Measurements from ENCODE around the gene C1QTNF12. TPM values are rescaled to one million over a fixed set of nuclear protein-coding genes. Genes with fewer than 3 reads are reported as not detected.

The C1QTNF12 gene
- total RNA-seq, 2 experiments from 2014 or later, result 1.8 to 2.2 TPM

- Mint-ChIP-seq H3K27me3 (ENCODE audit: low read depth) (no peaks in the 10 kb centered on the region), H3K36me3 (ENCODE audit: low read depth) (peaks cover 35% of the 10 kb centered on the region), H3K27ac (no peak overlapping the region), H3K4me1 (ENCODE audit: low read depth) (peaks cover 28% of the 10 kb centered on the region), H3K9me3 (ENCODE audit: insufficient read depth) (no peaks in the 10 kb centered on the region), H3K4me3 (no peak overlapping the region)
- ATAC-seq, result no peak
- ChIA-PET CTCF (interaction anchor here (1.7 kb wide), 1 partner anchor 95 kb away, joined by 5 read pairs; no protein-coding TSS in a partner anchor), POLR2A (no interaction called here)
- DNase-seq, result no peak
Measured at GRCh38 chr1:1217621-1218523, 28.6 kb downstream of the C1QTNF12 start.

GRCh38 chr1:1216770-1217620, 29.5 kb downstream of the C1QTNF12 start:
- POLR2A ChIA-PET, result interaction anchor here (0.7 kb wide), 1 partner anchor 47 kb away, joined by 3 read pairs; no protein-coding TSS in a partner anchor
- Mint-ChIP-seq H3K36me3 (ENCODE audit: low read depth) (peaks cover 30% of the 10 kb centered on the region), H3K4me1 (ENCODE audit: low read depth) (peaks cover 34% of the 10 kb centered on the region), H3K27me3 (ENCODE audit: low read depth) (no peaks in the 10 kb centered on the region), H3K27ac (peak overlapping the region; percentile 74), H3K9me3 (ENCODE audit: insufficient read depth) (no peaks in the 10 kb centered on the region), H3K4me3 (no peak overlapping the region)
- DNase-seq (no peak), ATAC-seq (no peak)
- CTCF ChIA-PET, result no interaction called here

- H3K9me3 Mint-ChIP-seq (ENCODE audit: insufficient read depth), result no peaks in the 10 kb centered on the region
- no peak overlapping the region for H3K4me3 Mint-ChIP-seq
- ChIA-PET POLR2A (interaction anchor here (0.7 to 1.5 kb wide), 2 partner anchors 15 to 48 kb away, joined by 3 read pairs; no protein-coding TSS in a partner anchor), CTCF (interaction anchor here (1.0 to 2.1 kb wide), 4 partner anchors 21 to 94 kb away, joined by 3 to 9 read pairs (median 3); no protein-coding TSS in a partner anchor)
- ATAC-seq (no peak), DNase-seq (no peak)
- no peak overlapping the region for H3K27ac Mint-ChIP-seq
- H3K36me3 Mint-ChIP-seq (ENCODE audit: low read depth), result peaks cover 30% of the 10 kb centered on the region
- H3K4me1 Mint-ChIP-seq (ENCODE audit: low read depth), result peaks cover 35% of the 10 kb centered on the region
- H3K27me3 Mint-ChIP-seq (ENCODE audit: low read depth), result no peaks in the 10 kb centered on the region
Measured at GRCh38 chr1:1215881-1216605, 30.5 kb downstream of the C1QTNF12 start.

GRCh38 chr1:1215080-1215676, 31.3 kb downstream of the C1QTNF12 start:
- peaks cover 23% of the 10 kb centered on the region for H3K36me3 Mint-ChIP-seq (ENCODE audit: low read depth)
- no peaks in the 10 kb centered on the region for H3K27me3 Mint-ChIP-seq (ENCODE audit: low read depth)
- DNase-seq (no peak), ATAC-seq (no peak)
- ChIA-PET POLR2A (interaction anchor here (1.5 kb wide), 1 partner anchor 16 kb away, joined by 3 read pairs; no protein-coding TSS in a partner anchor), CTCF (interaction anchor here (1.0 to 2.1 kb wide), 4 partner anchors 20 to 93 kb away, joined by 3 to 9 read pairs (median 3); no protein-coding TSS in a partner anchor)
- H3K4me3 Mint-ChIP-seq, result no peak overlapping the region
- H3K27ac Mint-ChIP-seq, result no peak overlapping the region
- no peaks in the 10 kb centered on the region for H3K9me3 Mint-ChIP-seq (ENCODE audit: insufficient read depth)
- H3K4me1 Mint-ChIP-seq (ENCODE audit: low read depth), result peaks cover 36% of the 10 kb centered on the region

GRCh38 chr1:1213345-1214265, 32.9 kb downstream of the C1QTNF12 start, which contains the start of gene TNFRSF4:
TSS of gene TNFRSF4 (minus strand) at chr1:1214153. CDS start at chr1:1214127, 26 bp downstream.
- H3K27me3 Mint-ChIP-seq (ENCODE audit: low read depth), result no peaks in the 10 kb centered on the region
- CTCF ChIA-PET, result interaction anchor here (1.2 kb wide), 1 partner anchor 91 kb away, joined by 5 read pairs; no protein-coding TSS in a partner anchor
- no peaks in the 10 kb centered on the region for H3K9me3 Mint-ChIP-seq (ENCODE audit: insufficient read depth)
- peaks cover 17% of the 10 kb centered on the region for H3K36me3 Mint-ChIP-seq (ENCODE audit: low read depth)
- POLR2A ChIA-PET, result interaction anchor here (0.7 kb wide), 1 partner anchor 14 kb away, joined by 3 read pairs; no protein-coding TSS in a partner anchor
- H3K4me3 Mint-ChIP-seq, result peak within 1 kb of the TSS; percentile 22
- peaks cover 44% of the 10 kb centered on the region for H3K4me1 Mint-ChIP-seq (ENCODE audit: low read depth)
- ATAC-seq (peak; percentile 44), DNase-seq (peak; percentile 45)
- no peak within 1 kb of the TSS for H3K27ac Mint-ChIP-seq

- Mint-ChIP-seq H3K36me3 (ENCODE audit: low read depth) (peaks cover 12% of the 10 kb centered on the region), H3K4me3 (no peak overlapping the region), H3K27ac (peak overlapping the region; percentile 34), H3K4me1 (ENCODE audit: low read depth) (peaks cover 52% of the 10 kb centered on the region), H3K27me3 (ENCODE audit: low read depth) (no peaks in the 10 kb centered on the region), H3K9me3 (ENCODE audit: insufficient read depth) (no peaks in the 10 kb centered on the region)
- peak; percentile 77 for DNase-seq
- ATAC-seq, result peak; percentile 46
- POLR2A ChIA-PET, result interaction anchor here (0.7 to 0.9 kb wide), 2 partner anchors 14 to 18 kb away, joined by 3 to 4 read pairs; no protein-coding TSS in a partner anchor
- CTCF ChIA-PET, result interaction anchor here (1.2 kb wide), 1 partner anchor 90 kb away, joined by 5 read pairs; no protein-coding TSS in a partner anchor
Measured at GRCh38 chr1:1212780-1213344, 33.7 kb downstream of the C1QTNF12 start.

- ATAC-seq, result no peak
- H3K36me3 Mint-ChIP-seq (ENCODE audit: low read depth), result peaks cover 6% of the 10 kb centered on the region
- no peak for DNase-seq
- H3K4me1 Mint-ChIP-seq (ENCODE audit: low read depth), result peaks cover 56% of the 10 kb centered on the region
- H3K4me3 Mint-ChIP-seq, result peak overlapping the region; percentile 18
- ChIA-PET POLR2A (interaction anchor here (0.9 kb wide), 1 partner anchor 19 kb away, joined by 4 read pairs; no protein-coding TSS in a partner anchor), CTCF (interaction anchor here (0.5 kb wide), 1 partner anchor 47 kb away, joined by 3 read pairs; no protein-coding TSS in a partner anchor)
- no peaks in the 10 kb centered on the region for H3K9me3 Mint-ChIP-seq (ENCODE audit: insufficient read depth)
- H3K27ac Mint-ChIP-seq, result no peak overlapping the region
- no peaks in the 10 kb centered on the region for H3K27me3 Mint-ChIP-seq (ENCODE audit: low read depth)
Measured at GRCh38 chr1:1211541-1212441, 34.7 kb downstream of the C1QTNF12 start.

GRCh38 chr1:1210726-1211540, 35.6 kb downstream of the C1QTNF12 start:
- ATAC-seq (no peak), DNase-seq (no peak)
- Mint-ChIP-seq H3K36me3 (ENCODE audit: low read depth) (no peaks in the 10 kb centered on the region), H3K4me1 (ENCODE audit: low read depth) (peaks cover 55% of the 10 kb centered on the region), H3K9me3 (ENCODE audit: insufficient read depth) (no peaks in the 10 kb centered on the region), H3K4me3 (no peak overlapping the region), H3K27me3 (ENCODE audit: low read depth) (no peaks in the 10 kb centered on the region), H3K27ac (no peak overlapping the region)
- CTCF ChIA-PET, result interaction anchor here (1.8 kb wide), 1 partner anchor 88 kb away, joined by 6 read pairs; no protein-coding TSS in a partner anchor
- POLR2A ChIA-PET, result no interaction called here

All from activated CD8-positive, alpha-beta T cell treated with anti-CD3 and anti-CD28 coated beads, Interleukin-2, amount 10 ng/mL, durations not matched to agents 7 days and 5 days (primary cell).